Endothelial cell of hepatic sinusoid (primary cell): Measurements from ENCODE around the gene GARNL3.

ENCODE experiments used
- in situ Hi-C: cut with HindIII; loops from 2 replicates; pipeline ENCODE4 v1.10.0; 2017; ENCODE audit warnings: low sequenced_read_pairs

The GARNL3 gene

DNA sequence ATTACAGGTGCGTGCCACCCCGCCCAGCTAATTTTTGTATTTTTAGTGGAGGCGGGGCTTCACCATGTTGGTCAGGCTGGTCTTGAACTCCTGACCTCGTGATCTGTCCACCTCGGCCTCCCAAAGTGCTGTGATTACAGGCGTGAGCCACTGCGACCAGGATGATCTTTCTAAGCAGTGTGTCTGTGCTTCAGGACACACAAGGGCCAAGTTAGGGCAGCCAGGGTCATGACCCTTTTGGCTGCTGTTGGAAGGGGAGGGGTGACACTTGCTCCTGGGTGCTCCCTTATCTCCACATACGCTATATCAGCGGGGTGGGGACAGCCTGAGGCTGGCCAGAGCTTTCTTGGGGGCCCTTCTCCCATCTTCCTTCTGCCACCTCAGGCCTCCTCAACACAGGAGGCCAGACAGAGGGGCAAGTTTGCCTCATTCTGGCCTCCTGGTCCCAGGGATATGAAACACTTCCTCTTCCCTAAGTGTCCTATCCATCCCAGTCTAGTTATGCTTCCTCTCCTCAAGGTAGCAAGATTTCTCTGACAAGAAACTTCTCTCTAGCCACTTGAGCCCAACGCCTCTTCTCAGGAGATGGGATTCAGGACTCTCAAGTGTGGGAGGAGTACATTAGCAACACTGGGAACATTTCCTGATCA, 157.7 kb downstream of the GARNL3 start:
- in situ Hi-C loops: no loop called here

DNA sequence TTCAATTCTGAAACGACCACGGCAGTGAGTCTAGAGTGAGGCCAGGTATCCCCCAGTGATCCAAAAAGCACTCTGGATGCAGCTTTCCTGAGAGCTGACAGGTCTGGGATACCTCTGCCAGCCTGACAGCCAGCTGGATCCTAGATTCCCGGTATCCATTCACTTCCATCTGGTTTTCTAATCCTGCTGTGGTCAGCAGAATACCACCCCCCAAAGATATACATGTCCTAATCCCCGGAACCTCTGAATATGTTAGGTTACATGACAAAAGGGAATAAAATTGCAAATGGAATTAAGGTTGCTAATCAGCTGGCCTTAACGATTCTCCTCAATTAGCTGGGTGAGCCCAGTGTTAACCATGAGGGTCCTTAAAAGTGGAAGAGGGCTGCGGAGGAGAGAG, 158.2 kb downstream of the GARNL3 start:
- in situ Hi-C loops: no loop called here

GRCh38 chr9:127423476-127423933, 158.9 kb downstream of the GARNL3 start:
- in situ Hi-C loops: no loop called here

GRCh38 chr9:127423934-127424675, 159.5 kb downstream of the GARNL3 start, which contains the start of gene ZNF79:
TSS of gene ZNF79 (plus strand) at chr9:127424382. CDS start at chr9:127424788, 406 bp downstream.
- in situ Hi-C loops: no loop called here

- in situ Hi-C loops: no loop called here
Measured at GRCh38 chr9:127424676-127424999, 160.1 kb downstream of the GARNL3 start.

DNA sequence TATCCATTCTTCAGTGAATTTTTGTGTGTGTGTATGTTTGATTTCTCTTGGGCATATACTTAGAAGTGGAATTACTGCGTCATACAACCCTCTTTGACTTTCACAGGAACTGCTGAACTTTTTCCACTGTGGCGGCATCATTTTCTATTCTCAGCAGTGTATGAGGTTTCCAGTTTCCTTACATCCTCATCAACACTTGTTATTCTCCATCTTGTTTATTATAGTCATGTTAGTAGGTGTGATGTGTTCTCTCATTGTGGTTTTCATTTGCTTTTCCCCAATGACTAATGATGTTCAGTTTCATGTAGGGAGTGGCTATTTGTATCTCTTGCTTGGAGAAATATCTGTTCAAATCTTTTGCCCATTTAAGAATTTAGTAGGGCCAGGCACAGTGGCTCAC, 162.2 kb downstream of the GARNL3 start:
- in situ Hi-C loops: no loop called here

GRCh38 chr9:127428348-127428747, 163.8 kb downstream of the GARNL3 start:
- in situ Hi-C loops: no loop called here

DNA sequence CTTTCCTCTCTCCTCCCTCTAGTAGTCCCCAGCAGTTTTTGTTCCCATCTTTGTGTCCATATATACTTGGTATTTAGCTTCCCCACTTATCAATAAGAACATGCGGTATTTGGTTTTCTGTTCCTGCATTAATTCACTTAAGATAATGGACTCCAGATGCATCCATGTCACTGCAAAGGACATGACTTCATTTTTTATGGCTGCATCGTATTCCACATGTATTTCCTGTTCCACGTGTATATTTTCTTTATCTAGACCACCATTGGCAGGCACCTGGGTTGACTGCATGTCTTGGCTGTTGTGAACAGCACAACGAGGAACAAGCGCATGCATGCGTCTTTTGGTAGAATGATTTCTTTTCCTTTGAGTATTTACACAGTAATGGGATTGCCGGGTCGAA, 165.8 kb downstream of the GARNL3 start:
- in situ Hi-C loops: no loop called here

- in situ Hi-C loops: no loop called here
Measured at GRCh38 chr9:127437497-127438264, 173.1 kb downstream of the GARNL3 start.

DNA sequence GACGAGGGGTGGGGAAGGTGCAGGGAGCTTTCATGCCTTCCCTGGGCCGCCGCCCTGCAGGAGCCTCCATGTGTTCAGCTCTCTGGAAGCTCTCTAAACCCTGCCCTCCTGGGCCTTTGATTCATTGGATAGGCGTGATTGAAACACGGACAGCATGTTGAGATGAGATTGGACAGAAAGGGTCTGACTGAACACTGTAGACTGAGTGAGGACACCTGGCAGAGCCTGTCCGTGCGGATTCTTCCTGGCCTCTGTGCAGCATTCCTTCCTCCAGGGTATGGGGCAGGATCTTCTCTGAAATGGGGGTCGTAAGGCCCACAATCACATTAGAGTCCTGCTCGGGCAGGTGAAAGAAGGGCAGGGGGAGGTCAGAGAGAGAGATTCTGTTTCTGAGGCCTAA, 173.8 kb downstream of the GARNL3 start:
- in situ Hi-C loops: no loop called here
